NCI-H1105 (cell line): Measurements from ENCODE around the gene PYROXD2.

Experiments
- DNase-seq: peaks from one replicate; lab custom pipeline; 2025; lab: John Stamatoyannopoulos, UW

Gene PYROXD2

GRCh38 chr10:98433881-98434732, 19.1 kb upstream of the PYROXD2 start:
- no peak for DNase-seq

- DNase-seq = no peak
Measured at GRCh38 chr10:98433371-98433770, 18.4 kb upstream of the PYROXD2 start.

DNA sequence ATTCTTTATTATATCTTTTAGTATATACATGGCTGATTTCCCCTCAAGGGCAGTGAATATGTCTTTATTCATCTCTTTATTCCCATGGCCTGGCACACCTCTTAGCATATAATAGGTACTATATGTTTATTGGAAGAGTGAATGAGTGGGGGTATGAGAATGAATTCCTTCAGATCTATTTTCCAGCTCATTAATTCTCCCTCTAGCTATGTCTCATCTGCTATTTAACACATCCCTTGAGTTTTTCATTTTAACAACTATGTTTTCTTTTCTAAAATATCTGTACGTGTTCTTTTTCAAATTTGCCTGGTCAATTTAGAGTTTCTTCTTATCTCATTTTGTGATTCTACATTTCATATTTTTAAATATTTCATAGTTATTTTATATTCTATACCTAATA, 17.3 kb upstream of the PYROXD2 start:
- no peak for DNase-seq

DNA sequence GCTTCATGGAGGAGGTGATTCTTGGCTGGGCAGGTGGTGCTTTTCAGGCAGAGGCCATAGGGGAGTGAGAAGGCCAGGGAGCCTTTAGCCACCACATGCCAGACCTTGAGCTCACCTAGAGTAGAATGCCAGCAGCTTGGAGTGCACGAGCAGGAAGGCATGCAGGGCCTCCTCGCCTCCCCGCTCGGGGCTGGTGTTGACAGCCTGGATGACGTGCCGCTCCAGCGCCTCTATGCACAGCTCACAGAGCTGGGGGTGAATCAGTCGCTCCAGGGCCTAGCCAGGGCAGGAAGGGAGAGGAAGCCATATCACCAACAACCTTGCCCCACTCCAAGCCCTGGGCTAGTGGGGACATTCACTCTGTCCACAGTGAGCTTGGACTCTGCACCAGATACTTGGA, 16.0 kb upstream of the PYROXD2 start:
- DNase-seq = no peak

GRCh38 chr10:98430427-98430826, 15.4 kb upstream of the PYROXD2 start:
- DNase-seq = no peak

DNA sequence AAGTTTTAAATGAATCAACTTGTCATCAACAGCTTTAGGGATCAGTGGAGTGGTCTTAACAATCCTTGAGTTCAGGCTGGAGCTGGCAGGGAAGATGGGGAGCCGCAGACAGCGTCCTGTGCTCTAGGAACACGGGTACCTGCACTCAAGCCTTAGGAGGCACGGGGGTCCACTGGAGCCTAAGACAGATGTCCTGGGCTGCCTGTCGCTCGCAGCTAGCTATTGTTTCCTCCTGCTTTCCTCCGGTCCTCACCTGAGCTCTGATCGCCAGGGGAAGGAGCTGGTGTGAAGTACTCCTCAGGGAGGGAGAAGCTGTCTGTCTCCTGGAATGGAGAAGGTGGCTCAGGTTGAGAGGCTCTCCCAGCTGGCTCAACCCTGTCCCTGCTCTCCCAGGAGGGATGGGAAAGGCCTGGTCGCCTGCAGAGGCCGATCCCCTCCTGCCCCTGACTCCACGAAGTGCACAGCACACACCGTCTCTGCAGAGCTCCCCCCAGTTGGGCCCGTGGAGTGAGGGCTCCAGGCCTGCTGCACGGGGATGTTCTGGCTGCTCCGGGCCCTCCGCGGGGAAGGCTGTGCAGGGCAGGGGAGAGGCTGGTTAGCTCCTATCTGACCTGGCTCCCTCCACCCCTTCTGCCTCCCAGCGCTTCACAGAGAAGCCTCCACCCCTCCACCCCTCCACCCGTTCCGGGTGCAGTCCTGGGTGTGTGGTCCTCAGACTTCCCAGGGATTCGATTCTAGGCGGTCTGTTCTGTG, 14.5 kb upstream of the PYROXD2 start:
- no peak for DNase-seq

DNA sequence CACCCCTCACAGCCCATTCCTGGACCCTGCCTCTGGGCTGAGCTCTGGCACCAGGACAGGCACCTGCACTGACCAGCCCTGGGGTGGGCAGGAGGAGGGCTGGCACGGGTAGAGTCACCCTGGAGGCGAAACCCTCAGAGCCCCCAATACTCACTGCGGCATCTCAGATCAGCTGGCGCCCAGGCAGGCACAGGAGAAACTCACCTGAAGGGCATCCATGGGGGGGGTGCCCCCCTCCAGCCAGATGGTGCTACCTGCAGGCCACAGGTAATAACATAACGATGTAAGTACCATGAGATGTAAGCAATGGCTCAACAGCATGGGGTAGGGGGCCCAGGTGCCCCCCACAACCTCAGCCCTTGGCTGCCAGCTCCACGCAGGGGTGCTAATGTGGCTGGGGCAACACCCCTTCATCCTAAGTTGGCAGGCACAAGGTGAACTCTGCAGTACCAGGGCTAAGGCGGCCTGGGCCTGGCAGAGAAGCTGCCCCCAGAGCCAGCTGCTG, 12.1 kb upstream of the PYROXD2 start:
- DNase-seq = no peak

DNA sequence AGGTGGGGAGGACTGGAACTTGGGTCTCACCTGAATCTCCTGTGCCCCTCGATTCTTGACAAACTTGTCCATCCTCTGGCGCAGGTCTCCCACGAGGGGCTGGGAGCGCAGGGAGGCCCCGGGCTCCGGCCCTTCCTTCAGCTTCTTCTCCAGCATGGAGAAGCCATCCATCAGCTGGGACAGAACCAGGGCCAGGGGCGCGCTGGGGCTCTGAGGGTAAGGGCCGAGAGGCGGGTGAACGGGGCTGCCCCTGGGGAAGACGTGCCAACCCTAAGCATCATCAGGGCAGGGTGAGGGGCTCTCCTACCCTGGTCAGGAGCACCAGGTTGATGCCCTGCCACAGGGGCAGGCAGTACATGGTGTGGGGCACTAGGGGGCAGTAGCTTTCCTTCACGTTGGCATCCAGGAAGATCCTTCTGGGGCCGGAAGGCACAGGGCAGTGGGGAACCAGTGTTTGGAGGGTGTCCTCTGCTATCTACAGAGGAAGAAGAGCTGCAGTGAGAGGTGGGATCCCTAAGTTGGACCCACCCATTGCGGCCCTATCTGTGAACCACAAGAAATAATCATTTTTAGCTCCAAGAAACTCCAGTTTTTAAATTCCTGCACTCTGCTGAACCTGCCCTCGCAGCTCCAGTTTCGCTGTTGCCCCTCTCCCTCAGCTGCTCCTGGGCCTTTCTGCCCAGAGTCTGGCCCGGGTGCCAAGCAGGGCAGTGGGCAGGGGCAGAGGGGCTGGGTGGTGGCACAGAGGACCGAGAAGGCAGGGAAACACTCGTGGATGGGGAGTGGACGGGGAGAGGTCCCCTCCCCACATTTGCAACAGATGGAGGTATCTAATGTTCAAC, 10.8 kb upstream of the PYROXD2 start:
- no peak for DNase-seq

GRCh38 chr10:98424295-98425254, 9.6 kb upstream of the PYROXD2 start:
- DNase-seq = no peak

DNA sequence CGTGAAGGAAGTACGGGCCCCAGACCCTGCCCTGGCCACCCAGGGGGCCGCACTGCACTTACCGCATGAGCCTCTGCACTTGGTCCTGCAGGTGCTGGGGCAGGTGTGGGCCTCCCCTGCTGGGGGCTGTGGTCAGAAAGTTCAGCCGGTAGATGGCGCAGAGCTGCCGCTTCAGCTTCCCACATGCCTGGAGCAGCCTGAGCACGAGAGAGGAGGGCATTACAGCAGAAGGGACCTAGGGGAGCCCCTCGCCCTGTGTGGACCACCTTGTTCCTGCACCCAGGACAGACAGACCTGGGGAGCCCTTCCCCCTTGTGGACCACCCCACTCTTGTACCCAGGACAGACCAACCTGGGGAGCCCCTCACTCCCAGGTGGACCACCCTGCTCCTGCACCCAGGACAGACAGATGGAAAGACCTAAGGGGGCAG, 8.7 kb upstream of the PYROXD2 start:
- no peak for DNase-seq

DNA sequence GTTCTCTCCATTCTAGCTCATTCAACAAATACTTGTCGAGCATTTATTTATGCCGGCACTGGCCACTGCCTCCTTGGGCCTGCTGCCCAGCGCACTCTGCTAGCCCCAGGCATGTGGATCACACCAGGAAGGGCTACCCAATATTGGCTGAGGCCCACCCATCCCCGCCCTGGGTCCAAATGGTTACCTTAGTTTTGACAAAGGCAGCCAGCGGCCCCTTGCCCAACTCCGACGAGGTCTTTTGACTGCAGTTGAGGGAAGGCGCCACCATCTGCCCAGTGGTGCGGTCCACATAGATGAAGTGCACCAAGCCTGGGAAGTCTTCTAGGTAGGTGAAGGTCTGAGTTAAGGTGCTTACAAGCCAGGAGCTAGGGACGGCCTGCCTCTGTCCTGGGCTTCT, 7.2 kb upstream of the PYROXD2 start:
- no peak for DNase-seq

DNA sequence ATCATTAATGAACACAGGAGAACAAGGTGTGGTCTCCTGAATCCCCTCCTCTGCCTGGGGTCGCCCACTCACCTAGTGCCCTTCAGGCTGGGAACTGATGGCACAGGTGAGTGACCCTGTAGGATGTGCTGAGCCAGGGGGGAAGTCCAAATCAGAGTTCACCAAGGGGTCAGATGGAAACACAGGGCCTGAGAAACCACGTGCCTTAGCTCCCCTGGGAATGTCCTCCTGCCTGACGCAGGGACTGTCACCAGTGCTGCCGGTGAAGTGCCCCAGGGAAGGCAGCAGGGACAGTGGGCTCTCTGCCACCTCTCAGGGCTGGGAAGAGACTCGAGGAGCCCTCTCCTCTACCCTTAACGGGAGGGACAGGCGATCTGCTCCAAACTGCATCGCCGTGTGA, 5.8 kb upstream of the PYROXD2 start:
- DNase-seq = no peak

GRCh38 chr10:98419469-98420261, 4.7 kb upstream of the PYROXD2 start:
- no peak for DNase-seq

DNA sequence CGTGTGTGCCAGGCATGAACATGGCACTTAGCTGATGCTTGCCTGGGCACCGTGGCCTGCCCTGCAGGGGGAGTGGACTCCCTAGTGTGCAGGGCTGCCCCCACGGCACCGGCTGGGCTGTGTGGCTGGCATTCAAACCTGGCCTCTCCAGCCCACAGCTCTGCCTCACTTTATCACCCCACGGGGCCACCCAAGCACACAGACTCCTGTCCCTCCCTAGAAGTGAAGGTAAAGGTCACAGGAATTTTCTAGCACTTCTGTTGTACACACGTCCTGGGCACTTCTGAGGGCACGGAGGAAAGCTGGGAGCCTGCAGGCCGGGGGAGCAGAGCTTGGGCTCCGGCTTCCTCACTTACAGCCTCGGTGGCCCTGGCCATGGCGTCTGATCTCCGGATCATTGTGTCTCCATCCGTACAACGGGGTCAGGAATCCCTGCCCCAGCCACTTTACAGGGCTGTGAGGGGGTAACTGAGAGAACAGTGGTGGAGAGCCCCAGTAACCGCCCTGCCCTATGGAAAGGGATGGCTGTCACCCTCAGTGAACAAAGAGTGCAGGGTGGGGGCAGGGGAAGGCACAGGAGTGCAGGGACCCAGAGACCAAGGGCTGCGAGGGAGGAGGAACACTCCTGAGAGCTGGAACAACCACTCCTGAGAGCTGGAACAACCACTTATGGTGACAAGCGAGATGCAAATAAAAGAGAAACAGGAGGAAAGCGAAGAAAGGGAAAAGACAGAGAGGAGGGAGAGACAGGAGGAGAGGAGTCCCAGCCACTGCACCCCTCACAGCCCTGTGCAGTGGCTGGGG, 3.9 kb upstream of the PYROXD2 start:
- DNase-seq = no peak

- DNase-seq = no peak
Measured at GRCh38 chr10:98417973-98418664, 3.1 kb upstream of the PYROXD2 start.

DNA sequence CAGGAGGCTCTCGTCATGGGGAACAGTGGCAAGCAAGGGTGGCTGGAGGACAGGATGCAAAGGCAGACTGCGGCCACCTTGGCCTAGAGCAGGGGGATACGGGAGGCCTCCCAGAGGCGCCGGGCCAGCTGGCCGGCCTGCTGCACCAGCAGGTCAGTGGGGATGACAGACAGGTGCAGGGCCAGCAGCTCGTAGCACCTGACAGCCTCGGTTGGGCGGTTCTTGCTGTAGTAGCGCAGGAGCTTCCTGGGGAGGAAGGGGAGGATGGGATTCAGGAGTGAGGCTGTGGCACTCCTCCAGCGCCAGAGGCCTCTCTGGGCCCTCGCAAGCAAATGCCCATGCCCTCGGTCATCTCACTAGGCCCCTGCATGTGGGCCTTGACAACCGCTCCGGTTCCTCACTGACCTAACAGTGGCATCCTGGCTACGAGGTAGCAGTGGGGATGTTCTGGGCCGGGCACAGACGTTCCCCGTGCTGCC, 2.5 kb upstream of the PYROXD2 start:
- no peak for DNase-seq

DNA sequence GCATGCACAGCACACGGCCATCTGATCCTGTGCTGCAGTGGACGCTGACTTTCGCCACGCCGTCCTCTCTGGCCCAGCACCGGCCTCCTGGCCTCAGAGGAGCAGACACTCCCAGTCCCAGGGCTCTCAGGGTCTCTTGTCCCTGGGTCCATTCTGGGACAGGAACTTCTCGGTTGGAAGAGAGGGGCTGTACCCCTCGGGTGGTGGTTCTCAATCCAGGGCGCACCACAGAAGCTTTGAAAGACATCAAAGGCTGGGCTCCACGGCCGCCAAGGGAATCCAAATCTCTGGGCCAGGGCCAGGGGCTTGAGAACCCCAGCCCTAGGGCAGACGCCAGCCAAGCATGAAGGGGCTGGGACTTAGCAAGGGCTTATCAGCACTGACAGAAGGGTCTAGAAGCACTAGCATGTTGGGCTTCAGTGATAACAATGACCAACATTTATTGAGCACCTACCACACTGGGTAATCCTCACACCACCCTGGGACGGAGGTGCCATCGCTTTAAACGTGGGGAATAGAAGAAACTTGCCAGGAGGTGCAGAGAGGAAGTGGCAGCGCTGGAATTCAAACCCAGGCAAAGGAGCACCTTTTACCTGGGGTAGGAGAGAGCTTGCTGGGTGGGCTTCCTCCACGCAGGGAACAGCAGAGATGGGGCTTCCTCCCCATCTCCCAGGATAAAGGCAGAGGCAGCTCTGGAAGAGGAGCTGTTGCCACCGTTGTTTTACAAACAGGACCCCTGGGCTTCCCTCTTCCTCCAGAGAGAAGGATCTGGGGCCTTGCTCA, 1.8 kb upstream of the PYROXD2 start:
- no peak for DNase-seq

DNA sequence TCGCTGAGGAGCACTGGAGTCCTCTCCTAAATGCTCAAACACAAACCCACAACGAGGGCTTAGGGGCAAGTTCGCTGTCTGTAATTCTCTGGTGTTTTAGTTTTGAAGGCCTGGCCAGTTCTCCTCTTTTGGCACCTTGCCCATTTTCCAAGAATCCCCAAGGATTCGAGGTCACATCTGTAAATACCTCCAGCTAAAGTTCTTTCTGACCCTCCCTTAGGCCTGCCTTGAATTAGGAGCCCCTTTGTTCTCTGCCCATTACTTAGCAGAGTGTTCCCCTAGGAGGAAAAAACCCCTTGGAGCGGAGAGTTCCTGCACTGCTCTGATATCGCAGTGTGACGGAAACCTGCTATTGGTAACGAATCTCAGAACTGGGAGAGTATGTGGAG, 743 bp upstream of the PYROXD2 start:
- DNase-seq = no peak
